Heart left ventricle (tissue), 13 donors: ENCODE measurements around the gene SDR39U1.

ENCODE experiments used
- CTCF ChIP-seq, 12 donors: fragments of 200-600 bp; sonication (generic) in 4 of 12; IDR thresholded peaks; one replicate each; pipeline versions ENCODE4 v1.5.0 to v1.8.0; 2018 to 2022; ENCODE audit warnings: antibody characterized with exemption in 12 of 12, mild to moderate bottlenecking in 5 of 12
- POLR2A ChIP-seq, 2 donors: fragments of 450-650 bp; IDR thresholded peaks; one replicate each; pipeline ENCODE4 v1.6.1; 2017; ENCODE audit warnings: antibody characterized with exemption in 2 of 2, mild to moderate bottlenecking in 2 of 2, moderate library complexity in 2 of 2
- donor health status: ischemic (EF 13 %, LVEDD 7.1; RV severe dilation, severe dysfunction).
- donor health status: DM: no; HTN: yes; CAD: no.
- donor health status: DM: no; HTN: no; CAD: no.
- donor health status: ischemic (EF 25% LVEDD 6.9; RV normal size, moderate dysfunction).
- donor health status: ischemic (EF 25% LVEDD 5.7; RV mildly dilated, moderate dysfunction).
- donor health status: ischemic (EF 35%, LVEDD 5.7; RV mildly dilated, moderate dysfunction).
- donor health status: nonischemic (EF 11% LVEDD 7.7; RV severe dilation, severe dysfunction).
- donor health status: DM: yes; HTN: yes; CAD: no.
- donor health status: PGD.
- donor health status: ischemic (EF 29% LVEDD 5.4; RV normal size, mild dysfunction).
- donor health status: nonischemic (EF 23%, LVEDD 6.1; RV moderate dilation, normal function).

GRCh38 chr14:24463017-24463883 is 20.7 kb upstream of the SDR39U1 start:
- TF ChIP-seq CTCF (IDR thresholded peaks at IDR 0.05) = no peak
- no peak for TF ChIP-seq POLR2A (IDR thresholded peaks at IDR 0.05)
